GM23248 (cell line): ENCODE data around the gene DARS1.

ENCODE experiments used
- EZH2 ChIP-seq: fragments of 200-600 bp; sonication (generic); IDR thresholded peaks from 2 replicates; pipeline ENCODE4 v1.6.1; 2018; ENCODE audit warnings: antibody characterized with exemption, mild to moderate bottlenecking; ENCODE audit not compliant: insufficient read depth, poor library complexity, severe bottlenecking
- EZH2phosphoT487 ChIP-seq: fragments of 200-600 bp; sonication (generic); IDR thresholded peaks from 2 replicates; pipeline ENCODE4 v1.6.1; 2018; ENCODE audit warnings: antibody characterized with exemption, moderate library complexity, mild to moderate bottlenecking, low read depth; ENCODE audit not compliant: insufficient read depth

DNA sequence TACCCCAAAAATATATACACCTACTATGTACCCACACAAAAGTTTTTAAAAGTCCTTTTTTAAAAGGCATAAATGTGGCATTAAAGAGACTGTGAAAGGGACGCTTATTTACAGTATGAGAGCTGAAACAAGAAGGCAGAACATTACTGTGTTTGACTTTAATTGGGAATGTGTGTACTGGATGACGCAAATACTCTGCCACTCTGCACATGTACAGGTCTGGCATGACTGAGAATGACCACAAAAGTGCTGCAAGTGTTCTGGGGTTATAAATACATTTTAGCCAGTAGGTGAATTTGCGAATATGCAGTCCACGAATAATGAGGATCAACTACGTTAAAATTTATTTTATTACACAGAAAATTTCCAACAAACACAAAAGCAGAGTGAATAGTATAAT lies 11.4 kb downstream of the DARS1 start:
- no peak for TF ChIP-seq EZH2phosphoT487
- no peak for TF ChIP-seq EZH2
